Activated naive CD4-positive, alpha-beta T cell treated with anti-CD3 and anti-CD28 coated beads, Interleukin-2, amount 50 U/mL, for 16 hours (primary cell): ENCODE data around the gene S1PR5.
"Not testable (repeated sequence)": the region's sequence is repeated elsewhere in the genome, so short reads cannot be mapped to it uniquely, and the experiment has no call there.

Experiments used
- DNase-seq: peaks from one replicate; pipeline ENCODE4 v3.0.0-alpha.2; 2020

Gene S1PR5

DNA sequence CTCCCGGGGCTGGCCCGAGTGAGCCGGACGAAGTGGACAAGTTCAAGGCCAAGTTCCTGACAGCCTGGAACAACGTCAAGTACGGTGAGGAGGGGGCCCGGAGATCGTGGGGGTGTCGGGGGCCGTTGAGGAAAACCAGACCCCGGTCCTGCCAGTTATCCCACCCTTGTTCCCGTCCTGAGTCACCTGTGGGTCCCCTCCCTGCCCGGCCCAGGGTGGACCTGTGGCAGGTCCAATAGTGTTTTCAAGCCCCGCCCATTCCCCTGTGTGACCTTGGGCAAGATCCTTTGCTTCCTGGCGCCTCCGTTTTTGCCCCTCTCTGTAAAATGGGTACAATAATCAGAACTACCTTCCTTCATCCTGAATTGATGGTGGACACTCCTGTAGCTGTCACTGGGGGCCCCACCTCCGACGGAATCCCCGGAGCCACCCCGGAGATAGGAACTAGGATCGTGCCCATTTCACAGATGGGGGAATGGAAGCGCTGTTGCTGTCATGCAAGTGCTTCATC, 27.1 kb upstream of the S1PR5 start:
- peak; percentile 19 for DNase-seq

GRCh38 chr19:10543420-10544241, 26.4 kb upstream of the S1PR5 start, which contains the start of gene ATG4D:
Gene ATG4D (plus strand): TSS chr19:10543904. CDS start chr19:10544091, 187 bp downstream.
- DNase-seq: peak; percentile 80

DNA sequence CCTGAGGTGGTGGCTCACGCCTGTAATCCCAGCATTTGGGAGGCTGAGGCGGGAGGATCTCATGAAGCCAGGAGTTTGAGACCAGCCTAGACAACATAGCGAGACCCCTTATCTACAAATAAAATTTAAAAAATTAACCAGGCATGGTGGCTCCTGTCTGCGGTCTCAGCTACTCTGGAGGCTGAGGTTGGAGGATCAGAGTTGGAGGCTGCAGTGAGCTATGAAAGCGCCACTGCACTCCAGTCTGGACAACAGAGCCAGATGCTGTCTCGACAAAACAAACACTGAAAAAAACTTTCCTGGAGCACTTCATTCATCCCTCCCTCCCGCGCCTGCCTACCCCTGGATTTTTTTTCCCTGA, 25.8 kb upstream of the S1PR5 start:
- no peak for DNase-seq

GRCh38 chr19:10539016-10539415, 21.8 kb upstream of the S1PR5 start:
- DNase-seq: not testable (repeated sequence)

DNA sequence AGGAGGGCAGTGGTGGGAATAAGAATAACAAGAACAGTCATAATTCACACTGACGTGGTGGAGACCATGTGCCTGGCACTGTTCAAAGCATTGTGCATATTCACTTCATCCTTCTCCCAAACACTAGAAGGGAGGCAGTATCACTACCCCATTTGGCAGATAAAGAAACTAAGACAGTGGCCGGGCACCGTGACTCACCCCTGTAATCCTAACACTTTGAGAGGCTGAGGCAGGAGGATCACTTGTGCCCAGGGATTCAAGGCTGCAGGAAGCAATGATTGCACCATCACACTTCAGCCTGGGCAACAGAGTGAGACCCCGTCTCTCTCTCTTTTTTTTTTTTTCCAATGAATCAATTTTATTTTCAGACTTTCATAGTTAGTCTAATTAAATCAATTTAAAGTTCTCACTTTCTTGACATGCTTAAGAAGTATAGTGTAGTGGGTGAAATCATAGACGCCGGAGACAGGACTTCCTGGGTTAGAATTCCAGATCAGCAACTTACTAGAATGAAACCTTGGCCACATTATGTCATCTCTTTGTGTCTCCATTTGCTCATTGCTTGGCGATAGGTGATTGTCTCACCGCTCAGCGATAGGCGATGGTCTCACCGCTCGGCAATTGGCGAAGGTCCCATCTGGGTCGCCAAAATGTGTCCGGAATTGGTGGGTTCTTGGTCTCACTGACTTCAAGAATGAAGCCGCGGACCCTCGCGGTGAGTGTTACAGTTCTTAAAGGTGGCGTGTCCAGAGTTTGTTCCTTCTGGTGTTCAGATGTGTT, 21.1 kb upstream of the S1PR5 start:
- DNase-seq: no peak

GRCh38 chr19:10537668-10538067, 20.4 kb upstream of the S1PR5 start:
- DNase-seq: no peak

- no peak for DNase-seq
Observed at GRCh38 chr19:10535613-10536012, 18.4 kb upstream of the S1PR5 start.

GRCh38 chr19:10533646-10534386, 16.6 kb upstream of the S1PR5 start:
- DNase-seq: no peak

DNA sequence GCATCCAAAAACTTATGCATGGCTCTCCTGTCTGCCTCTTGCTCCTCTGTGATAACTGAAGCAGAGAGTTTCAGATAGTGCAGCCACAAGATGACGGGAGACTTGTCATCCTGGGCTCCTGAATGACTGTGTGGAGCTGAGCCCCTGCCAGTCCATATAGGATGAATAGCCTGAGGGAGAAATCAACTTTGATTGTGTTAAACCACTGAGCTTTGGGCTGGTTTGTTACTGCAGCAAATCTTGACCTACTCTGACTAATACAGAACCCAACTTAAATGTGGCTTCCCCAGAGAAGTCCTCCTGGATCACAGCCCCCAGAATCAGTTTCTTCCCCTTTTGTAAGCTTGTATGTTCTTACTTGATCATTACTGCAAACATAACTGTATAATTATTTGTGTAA, 15.2 kb upstream of the S1PR5 start:
- no peak for DNase-seq

DNA sequence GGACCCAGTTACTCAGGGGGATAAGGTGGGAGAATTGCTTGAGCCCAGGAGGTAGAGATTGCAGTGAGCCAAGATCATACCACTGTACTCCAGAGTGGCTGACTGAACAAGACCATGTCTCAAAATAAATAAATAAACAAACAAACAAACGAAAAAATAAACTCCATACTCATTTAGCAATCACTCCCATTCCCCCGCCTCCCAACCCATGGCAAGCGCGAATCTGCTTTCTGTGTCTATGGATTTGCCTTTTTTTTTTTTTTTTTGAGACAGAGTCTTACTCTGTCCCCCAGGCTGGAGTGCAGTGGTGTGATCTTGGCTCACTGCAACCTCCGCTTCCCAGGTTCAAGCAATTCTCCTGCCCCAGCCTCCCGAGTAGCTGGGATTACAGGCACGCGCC, 9.6 kb upstream of the S1PR5 start:
- DNase-seq: not testable (repeated sequence)

- DNase-seq: no peak
Observed at GRCh38 chr19:10525636-10526035, 8.4 kb upstream of the S1PR5 start.

- DNase-seq: no peak
Observed at GRCh38 chr19:10523135-10523636, 5.9 kb upstream of the S1PR5 start.

DNA sequence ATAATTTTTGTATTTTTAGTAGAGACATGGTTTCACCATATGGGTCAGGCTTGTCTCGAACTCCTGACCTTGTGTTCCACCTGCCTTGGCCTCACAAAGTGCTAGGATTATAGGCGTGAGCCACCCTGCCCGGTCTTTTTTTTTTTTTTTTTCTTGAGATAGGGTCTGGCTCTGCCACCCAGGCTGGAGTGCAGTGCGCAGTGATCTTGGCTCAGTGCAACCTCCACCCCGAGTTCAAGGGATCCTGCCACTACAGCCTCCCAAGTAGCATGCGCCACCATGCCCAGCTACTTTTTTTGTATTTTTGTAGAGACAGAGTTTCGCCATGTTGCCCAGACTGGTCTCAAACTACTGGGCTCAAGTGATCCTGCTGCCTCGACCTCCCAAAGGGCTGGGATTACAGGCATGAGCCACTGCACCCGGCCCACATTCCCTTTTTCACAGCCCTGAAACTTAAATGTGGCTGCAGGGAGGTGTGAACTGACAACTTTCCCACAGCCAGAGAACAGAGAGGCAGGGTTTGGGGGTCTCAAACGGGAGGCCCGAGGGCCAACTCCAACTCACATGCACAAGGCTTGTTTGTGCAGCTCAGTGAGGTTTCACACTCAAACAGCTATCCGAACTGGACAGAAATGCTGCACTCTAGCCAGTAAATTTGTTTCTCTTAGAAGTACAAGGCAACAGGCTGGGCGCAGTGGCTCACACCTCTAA, 4.4 kb upstream of the S1PR5 start:
- DNase-seq: no peak

DNA sequence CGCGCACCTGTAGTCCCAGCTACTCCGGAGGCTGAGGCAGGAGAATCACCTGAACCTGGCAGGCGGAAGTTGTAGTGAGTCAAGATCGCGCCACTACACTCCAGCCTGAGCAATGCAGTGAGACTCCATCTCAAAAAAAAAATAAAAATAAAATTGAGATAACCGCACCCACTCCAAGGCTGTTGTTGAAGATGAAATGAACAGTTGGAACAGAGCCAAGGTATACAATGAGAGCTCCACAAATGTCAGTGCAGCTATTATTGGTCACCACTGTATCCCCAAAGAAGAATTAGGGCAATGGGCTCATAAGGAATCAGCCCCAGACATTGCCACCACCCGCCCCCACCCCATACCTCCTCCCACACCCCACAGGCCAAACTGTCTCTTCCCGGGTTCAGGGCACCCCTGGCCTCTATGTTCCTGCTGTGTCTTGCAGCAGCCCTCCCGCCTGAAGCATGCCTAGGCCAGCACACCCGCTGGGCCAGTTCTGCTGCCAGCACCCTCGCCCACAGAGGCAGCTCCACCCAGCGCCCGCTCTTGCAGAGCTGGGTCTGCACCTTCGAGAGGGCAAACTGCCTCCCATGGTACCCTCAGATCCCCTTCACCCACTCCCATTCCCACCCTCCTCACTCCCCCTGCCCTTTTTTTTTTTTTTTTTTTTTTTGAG, 3.5 kb upstream of the S1PR5 start:
- DNase-seq: peak; percentile 12

GRCh38 chr19:10519421-10519820, 2.2 kb upstream of the S1PR5 start:
- DNase-seq: no peak

- DNase-seq: no peak
Observed at GRCh38 chr19:10518444-10519361, 1.5 kb upstream of the S1PR5 start.

DNA sequence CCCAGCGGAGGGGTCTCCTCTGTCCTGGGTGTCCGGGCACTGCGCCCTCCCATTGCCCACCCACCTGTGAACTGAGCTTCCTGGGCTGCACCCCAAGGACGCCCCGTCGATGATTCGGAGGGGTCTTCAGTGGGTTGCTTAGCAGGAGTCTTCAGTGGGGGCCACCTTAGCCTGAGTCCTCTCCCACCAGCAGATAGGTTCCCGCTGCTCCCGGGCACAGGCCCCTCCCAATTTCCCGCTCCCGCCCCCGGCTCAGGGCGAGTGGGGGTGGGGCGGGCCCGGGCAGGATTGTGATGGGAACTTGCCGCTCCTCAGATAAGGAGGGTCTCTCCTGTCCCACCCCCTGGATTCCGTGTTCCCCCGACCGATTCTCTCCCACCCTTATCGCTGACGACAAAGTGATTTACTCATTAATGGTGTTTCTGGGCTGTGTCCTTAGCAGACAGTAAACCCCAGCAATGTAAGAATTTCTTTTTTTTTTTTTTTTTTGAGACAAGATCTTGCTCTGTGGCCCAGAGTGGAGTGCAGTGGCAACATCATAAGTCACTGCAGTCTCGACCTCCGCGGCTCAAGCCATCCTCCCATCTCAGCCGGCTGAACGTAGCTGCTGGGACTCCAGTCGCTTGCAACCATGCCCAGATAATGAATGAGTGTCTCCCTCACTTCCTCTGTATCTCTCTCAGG, 655 bp upstream of the S1PR5 start:
- peak; percentile 13 for DNase-seq

- DNase-seq: no peak
Observed at GRCh38 chr19:10516671-10517286, 468 bp downstream of the S1PR5 start.

GRCh38 chr19:10516064-10516385, 1.2 kb downstream of the S1PR5 start:
- DNase-seq: no peak
